ENCODE results near the gene SRP14.

GRCh38 chr15:40065166-40065565 is 26.2 kb upstream of the SRP14 start:
- no peak for TF ChIP-seq CTCF (IDR thresholded peaks at IDR 0.05)
- TF ChIP-seq POLR2A (IDR thresholded peaks at IDR 0.05), result no peak

Measured in heart left ventricle (tissue), 13 donors.